Astrocyte of the hippocampus (primary cell): ENCODE data around the gene GALNT10.

ENCODE experiments used
- DNase-seq: peaks from one replicate; pipeline ENCODE4 v3.0.0; 2011; ENCODE audit warnings: low read depth, low spot score

GALNT10 gene

DNA sequence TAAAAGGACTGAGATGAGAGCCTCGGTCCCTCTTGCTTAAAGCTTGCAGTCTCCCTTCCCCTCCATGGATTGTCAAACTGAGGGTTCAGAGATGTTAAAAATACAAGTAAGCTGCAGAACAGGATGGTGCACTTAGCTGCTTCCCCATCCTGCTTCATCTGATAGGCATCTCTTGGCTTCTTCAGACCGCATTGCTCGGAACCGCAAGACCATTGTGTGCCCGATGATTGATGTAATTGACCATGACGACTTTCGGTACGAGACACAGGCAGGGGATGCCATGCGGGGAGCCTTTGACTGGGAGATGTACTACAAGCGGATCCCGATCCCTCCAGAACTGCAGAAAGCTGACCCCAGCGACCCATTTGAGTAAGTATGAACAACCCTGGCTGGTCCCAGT is 189.7 kb downstream of the GALNT10 start:
- no peak for DNase-seq

DNA sequence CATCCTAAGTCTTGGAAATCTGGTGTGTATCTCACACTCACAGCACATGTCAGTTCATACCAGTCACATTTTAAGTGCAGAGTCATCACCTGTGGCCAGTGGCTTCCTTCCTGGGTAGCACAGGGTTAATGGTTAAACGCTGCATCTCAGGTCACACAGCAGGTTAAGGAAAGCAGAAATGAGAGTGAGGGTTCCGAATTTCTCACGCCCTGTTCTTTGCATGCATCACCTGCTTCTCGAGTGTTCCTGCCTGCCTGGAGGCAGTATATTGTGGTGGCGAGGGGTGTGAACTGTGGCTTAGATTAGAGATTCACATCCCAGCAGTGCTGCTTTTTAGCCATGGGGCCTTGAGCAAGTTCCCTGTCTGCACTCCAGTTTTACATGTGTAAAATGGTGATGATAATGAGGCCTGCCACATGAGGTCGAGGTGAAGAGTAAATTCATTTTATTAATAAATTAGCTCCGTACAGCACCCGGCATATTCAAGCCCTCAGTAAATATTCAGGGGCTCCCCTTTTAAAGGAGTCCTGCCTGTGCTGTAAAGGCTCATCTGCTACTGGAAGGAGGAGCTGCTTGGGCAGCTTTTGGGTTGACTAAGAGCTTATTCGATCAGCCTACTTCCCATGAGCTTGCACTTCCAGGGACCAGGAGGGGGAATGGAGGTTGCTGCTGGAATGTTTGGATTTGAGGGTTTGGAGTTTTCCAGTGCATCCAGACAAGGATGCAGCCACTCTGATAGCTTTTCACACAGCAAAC is 194.1 kb downstream of the GALNT10 start:
- no peak for DNase-seq

DNA sequence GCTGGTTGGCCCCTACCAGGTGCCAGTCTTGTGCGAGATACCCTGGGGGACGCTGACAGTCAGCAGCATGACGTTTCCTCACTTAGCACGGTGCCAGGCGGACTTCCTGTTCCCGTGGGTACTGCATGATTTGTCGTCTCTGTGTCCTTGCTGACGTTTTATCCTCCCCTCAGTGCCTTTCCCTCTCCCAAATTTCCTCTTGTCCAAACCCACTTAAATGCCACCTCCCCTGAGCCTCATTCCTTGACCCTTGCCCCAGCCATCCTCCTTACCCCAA is 194.6 kb downstream of the GALNT10 start:
- DNase-seq: no peak

DNA sequence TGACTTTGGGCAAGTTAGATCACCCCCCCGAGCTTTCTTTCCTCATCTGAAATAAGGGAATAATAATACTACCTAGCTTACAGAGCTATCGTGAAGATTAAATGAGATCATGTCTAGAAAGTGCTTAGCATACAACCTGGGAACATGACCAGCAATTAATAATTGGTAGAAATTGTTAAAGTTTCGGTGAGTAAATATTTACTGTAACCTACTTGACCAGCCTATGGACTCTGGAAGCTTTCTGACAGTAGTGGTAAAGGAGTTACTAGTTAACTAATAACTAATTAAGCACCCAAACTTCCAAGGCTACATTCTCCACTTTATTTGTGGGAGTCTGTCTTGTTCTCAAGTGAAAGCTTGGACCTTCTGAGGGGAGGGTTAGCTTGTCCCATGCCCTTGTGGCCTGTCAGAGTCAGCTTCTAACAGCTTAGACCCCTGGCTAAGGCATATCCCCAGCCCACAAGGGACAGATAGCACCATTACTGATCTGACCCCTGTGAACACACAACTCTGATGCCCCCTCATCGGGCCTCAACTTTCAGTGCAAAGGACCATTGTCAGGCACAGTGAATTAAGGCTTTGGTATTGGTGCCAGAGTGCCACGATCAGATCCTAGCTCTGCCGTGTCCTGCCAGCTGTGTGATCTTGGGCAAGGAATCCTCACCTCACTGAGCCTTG is 196.6 kb downstream of the GALNT10 start:
- no peak for DNase-seq

DNA sequence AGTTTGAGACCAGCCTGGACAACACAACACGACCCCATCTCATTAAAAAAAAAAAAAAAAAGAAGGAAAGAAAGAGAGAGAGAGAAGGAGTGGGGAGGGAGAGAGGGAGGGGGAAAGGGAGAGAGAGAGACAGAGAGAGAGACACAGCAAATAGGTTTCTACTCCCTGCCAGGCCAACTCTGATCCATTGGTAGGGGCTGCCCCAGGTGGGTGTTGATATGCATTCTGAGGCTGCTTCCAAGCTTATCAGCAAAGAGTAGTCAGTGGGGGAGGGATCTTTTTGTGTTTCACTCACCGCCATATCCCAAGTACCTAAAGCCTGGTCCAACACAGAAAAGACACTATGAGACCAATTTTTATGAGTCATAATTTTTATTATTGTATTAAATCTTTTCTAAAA is 198.3 kb downstream of the GALNT10 start:
- no peak for DNase-seq

DNA sequence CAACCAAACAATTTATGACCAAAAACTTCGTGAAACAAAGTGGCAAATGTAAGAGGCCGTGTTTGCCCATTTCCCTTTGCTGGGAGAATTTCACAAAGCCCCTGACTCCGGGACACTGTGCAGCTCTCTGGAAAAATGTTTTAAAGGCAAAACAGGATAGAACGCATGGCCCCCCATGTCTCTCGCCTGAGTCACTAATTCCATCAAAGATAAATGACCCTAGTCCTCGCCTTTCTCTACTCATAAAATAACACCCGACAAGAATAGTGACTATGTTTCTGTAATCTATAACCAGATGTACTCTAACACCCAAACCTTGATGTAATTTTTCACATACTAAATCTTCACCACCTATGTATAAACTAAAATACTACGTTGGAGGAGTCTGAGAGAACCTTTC is 199.6 kb downstream of the GALNT10 start:
- no peak for DNase-seq

DNA sequence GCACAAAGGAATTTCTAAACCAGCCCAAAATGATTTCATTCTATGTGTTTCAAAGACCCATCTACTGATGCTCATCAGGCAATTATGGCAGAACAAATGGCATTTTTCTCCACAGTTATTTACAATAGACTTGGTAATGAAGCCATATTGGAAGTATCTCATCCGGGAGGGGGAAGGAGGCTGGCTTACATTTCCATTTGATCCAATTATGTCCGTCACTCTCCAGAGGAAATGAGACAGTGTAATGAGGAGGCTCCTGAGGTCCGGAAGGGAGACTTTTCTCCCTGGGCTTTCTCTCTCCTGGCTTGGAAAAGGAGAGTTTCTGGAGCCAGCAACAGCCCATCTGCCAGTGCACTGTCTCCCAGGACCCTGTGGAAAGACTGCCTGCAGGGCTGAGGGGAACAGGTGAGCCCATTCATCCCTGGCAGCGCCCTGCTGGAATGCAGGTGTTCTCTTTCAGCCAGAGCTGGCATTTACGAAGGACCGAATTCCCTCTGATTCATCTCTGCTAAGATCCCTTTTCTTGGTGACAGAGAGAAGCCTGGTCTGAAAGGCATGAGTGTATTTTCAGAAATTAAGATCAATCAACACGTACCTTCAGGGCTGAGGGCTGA is 200.3 kb downstream of the GALNT10 start:
- no peak for DNase-seq

DNA sequence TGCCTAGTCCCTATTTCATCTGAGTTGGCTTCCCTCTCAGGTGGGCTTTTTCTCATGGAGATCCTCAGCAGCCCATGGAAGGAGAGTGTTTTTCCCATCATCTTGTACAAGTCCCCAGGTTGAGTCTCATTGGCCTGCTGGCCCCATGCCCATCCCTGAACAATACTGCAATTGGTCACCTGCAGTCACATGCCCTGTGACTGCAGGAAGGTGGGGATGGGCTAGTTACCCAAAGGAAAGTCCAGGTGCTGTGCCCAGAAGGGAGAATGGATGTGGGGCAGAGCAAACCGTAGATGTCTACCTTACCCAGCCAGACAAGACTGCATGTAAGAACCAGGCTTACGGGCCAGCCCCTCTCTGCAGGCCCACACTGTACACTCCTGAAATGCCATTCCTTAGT is 201.3 kb downstream of the GALNT10 start:
- DNase-seq: no peak

DNA sequence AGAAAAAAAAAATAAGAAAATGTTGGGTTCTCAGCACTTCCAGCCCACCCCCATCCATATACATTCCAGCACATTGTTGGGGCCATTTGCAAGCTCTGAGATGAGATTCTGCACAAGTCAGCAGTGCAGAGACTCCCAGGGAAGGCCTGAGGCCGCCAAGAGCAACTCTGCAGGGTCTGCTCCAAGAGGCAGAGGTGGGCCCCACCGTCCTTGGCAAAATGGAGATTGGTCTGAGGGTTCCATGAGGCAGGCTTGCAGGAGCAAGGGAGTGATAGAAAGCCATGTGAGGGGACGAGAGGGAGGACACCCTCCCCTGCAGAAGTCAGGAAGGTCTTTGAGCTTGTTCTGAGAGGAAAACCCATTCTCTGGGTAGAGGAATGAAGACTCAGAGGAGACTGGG is 203.3 kb downstream of the GALNT10 start:
- no peak for DNase-seq

DNA sequence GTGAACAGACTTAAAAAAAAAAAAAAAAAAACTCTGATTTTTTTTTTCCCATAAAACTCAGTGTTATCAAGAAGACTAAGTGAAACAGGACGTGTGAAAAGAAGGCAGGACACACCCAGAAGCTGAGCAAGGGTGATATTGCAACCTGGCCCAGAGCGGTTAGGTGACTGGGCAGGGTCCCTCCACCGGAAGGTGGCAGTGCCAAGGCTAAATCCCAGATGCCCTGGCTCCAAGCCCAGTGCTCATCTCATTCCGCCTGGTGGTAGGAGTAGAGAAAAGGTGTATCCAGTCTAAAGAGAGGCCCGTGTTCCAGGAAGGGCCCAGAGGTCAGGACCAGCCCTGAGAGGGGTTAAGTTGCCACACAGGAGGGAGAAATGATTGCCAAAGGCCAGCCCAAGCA is 203.8 kb downstream of the GALNT10 start:
- DNase-seq: no peak

DNA sequence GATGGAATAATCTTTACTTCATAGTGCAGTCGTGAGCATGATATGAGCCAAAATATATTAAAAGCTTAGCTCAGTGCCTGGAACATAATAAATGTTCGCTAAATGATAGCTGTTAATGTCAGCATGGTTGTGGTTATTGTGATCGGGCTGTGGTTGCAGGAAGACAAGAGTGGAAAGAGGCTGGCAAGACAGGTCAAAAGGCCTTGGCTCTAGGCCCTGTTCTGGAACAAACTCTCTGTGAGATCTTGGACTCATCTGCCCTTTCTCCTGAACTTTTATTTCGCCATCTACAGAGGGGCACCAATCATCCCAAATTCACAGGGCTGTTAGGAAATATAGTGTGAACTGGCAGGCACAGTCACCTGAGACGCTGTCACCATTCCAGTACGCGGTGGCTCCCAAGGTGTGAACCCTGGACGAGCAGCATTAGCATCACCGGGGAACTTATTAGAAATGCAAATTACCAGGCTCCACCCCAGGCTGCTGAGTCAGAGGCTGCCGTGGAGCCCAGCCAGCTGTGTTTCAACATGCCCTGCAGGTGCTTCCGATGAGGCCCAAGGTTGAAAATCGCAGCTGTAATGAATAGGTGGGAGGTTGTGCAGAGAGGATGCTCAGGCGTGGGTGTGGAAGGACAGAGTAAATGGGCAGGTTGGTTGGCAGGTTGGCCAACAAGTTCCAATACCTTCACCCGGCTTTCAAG is 205.0 kb downstream of the GALNT10 start:
- peak; percentile 69 for DNase-seq

DNA sequence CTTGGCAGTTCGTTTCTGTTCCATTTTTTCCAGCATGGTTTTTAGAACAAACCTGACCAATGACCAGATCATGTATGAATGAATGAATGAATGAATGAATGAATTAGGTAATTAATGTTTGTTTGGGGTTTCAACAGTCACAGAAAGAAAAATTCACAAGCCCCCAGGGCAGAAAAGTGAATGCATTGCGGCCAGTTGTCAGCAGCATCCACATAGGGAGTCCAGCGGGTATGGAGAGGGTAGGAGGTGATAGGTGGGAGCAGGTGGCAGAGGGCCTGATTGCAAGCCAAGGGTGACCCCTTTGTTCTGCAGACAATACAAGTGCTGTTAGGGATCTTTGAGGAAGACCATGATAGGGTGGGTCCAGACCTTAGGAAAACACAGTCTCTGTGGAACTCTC is 205.6 kb downstream of the GALNT10 start:
- DNase-seq: no peak

DNA sequence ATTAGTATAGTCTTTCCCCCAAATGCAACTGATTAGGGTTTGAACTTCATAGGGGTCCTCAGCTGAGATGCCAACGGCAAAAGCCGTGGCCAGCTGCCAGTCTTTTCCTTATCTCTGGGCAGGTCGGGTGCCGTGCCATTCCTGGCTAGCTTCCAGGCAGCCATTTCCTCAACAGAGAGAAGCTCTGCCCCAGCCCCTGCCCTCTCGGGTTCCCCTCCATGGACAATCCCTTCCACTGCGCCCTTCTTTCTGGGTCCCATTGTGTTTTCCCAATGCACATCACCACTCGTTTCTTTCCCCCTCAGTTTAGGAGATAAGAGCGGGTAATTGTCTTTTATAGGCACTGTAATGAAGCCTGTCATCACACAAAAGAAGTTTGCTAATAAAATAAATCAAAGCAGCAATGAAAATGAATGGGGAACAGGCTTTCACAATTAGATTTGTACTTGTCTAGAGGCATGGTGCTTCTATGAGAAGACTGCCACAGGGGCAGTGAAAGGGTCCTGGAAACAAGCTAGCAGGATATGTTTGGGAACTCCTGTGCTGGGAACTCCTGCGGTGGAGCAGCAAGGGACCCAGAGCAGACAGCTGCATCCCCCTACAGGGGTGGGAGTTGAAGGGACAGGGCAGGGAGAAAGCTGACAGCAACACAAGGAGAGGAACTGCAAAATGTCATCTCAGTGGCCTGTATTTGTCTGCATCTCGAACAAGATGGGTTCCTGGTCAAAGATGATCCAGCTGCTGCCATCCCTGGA is 207.3 kb downstream of the GALNT10 start:
- no peak for DNase-seq

DNA sequence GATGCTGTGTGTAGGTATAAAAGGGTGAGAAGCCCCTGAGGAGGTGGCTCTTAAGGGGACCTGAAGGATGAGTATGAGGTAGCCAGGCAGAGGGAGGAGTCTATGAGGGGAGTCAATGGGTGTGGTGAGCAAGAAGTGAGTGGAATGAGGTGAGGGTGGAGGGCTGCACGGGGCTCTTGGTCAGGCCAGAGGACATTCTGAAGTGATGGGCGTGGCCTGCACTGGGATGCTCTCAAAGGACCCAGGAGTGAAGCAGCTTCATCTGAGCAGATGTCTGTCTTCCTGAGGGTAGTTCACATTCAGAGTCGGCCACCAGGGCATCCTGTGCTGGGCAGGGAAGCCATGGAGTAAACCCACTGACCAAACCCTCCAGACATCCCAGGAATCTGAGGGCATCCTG is 210.1 kb downstream of the GALNT10 start:
- no peak for DNase-seq

DNA sequence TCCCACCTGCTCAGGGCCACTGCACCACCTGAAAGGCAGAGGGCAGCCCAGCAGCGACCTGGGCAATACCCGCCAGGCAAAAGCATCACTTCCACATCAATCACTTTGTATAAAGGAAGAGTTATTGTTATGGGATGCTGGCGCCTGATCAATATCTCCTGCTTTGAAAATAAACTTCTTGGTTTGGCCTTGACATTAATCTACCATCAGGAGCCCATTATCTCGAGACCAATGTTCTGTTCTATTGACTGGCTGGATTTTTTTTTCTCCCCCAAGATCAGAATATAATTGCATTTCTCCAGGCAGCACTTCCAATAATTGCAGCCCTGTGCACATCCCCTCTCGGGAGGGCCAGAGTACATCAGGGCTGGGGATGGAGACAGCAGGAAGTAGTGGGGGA is 210.8 kb downstream of the GALNT10 start:
- DNase-seq: no peak

DNA sequence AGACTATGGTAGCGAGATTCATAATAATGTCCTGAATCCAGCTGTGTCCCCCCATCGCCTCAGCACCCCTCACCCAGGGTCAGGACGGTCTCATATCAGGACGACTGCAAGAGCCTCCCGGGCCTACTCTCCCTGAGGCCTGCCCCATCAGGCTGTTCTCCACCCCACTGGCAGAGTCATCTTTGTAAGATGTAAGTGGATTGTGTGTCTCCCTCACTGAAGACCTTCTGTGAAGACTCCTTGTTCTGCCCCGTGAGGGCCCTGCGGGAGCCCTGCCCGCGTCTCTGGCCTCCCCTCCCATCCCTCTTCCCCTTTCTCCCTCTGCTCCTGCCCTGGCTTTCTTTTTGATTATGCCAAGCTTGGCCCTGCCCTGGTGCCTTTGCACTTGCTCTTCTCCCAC is 211.4 kb downstream of the GALNT10 start:
- DNase-seq: no peak

DNA sequence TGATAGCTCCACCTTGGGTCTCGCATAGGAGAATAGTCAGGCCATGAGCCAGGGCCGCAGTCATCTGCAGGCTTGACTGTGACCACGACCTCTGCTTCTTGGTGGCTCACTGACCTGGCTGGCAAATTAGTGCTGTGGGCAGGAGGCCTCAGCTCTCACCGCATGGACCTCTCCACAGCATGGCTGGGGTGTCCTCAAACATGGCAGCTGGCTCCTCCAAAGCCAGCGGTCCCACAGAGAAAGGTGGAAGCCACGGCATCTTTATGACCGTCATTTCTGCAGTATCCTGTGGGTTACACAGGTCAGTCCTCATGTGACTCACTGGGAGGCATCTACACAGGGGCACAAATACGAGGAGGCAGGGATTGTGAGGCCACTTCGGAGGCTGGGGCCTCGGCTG is 212.1 kb downstream of the GALNT10 start:
- no peak for DNase-seq

DNA sequence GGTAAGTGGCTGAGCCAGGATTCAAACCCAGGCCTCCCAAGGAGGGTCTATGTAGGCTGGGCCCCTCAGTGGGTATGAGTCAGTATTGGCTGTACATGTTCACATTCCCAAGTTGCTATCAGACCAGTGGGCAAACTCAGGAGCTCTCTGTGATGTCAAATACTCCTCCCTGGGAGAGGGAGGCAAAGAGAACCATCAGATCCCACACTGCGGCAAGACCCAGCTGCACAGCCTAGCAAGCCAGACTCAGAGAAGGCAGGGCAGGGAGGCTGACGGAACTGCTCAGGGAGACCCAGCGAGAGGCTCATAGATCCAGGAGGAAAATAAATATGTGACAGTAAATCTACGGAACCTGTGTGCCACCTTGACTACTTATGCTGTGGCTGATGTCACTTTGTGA is 212.7 kb downstream of the GALNT10 start:
- peak; percentile 34 for DNase-seq

DNA sequence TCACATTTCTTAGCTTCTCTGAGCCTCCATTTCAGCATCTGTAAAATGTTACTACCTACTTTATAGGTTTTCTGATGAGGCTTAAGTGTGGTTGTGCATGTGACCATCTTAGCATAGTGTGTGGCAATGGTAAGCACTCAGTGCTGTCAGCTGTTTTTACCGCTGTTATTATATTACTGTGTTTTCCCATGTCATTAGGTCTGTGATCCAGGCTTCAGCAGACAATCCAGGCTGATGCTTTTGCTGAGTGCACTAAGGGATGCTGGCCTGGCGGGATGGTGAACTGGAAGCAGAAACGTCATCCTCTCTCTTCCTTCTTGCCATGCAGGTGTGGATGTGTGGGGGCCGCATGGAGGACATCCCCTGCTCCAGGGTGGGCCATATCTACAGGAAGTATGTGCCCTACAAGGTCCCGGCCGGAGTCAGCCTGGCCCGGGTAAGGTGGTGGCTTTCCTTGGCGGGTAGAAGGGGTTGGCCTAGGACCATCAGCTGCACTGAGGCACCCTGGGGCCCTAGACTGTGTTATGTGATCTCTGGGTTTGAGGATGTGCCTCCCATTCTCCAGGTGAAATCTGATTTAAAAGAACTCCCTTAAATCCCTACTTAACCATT is 213.3 kb downstream of the GALNT10 start:
- DNase-seq: no peak

DNA sequence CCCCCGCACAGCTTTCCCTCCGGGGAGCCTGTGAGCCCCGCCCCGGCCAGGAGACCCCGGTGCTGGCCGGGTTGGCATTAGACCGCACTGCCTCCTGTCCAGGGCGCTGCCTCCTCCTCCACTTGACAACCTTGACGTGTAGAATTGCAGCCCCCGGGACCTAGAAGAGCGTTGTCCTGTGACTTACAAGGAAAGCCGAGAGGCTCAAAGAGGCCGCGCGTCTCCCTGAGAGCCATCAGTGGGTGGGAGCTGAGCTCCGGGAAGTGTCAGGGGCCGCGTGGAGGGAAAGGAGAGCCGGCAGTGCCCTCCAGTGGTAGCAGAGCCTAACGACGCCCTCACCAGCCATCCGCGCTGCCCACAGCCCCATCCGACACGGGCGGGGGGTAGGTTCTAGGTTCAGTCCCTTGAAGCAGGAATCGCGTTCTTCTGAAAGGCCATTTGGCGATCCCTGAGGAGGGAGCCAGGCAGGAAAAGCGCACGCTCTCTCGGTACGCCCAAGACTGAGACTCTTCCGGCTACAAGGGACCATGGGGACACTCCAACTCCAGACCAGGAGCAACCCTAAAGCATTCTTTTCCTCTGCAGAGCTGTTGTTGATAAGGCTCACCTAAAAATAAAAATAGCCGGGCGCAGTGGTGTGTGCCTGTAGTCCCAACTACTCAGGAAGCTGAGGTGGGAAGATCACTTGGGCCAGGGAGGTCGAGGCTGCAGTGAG is 214.7 kb downstream of the GALNT10 start:
- peak; percentile 91 for DNase-seq

DNA sequence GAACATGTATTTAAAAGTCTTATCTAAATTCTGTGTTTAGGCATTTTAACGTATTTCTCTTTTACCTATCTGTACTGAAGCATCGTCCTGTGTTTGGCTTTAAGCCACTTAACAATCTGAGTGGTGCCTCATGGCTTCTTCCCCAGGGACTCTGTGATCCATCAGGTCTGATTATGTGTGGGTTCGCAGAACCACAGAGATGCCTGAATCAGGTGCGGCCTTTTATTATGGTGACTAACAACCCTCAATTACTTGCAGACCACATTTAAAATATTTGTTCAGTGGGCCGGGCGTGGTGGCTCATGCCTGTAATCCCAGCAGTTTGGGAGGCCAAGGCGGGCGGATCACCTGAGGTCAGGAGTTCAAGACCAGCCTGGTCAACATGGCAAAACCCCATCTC is 215.7 kb downstream of the GALNT10 start:
- peak; percentile 85 for DNase-seq
